ENCODE measurements around the gene MACROD1.
A peak's percentile ranks its signal among the peaks of the same experiment; 100 is the strongest.

MACROD1 gene

DNA sequence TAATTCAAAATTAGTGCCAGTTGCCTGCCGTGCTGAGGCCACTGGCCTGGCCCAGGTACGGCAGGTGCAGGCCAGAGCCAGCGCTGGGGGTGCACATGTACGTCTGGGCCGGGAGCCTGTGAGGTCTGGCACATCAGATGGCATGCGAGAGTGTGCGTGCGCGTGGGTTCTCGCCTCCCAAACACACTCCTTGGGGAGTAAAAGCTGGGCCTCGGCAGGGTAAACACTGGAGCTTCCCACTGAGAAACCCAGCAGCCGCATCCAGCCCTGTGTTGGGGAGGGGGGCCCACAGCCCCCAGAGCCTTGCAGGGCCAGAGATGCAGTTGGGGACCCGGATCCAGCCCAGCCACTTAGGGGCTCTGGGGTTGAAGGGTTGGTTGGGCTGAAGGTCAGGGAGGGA, 92.4 kb downstream of the MACROD1 start:
- DNase-seq (ENCODE audit: low spot score), result no peak

DNA sequence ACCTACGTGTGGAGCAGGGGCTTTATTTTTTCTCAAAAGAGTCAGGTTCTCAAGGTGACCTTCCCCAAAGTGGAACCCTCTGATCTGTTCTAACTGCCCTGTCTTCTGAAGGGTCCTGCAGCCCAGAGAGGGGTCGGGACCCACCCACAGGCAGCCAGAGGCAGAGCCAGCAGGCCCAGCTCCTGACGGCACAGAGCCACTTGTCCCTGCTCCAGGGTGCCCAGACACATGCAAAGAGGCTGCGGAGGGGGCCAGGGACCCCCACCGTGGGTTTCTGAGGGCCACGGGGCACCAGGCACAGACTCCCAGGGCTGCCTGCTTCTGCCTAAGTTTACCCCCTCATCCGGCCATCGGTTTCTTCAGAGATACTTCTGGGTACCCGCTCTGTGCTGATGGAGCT, 93.0 kb downstream of the MACROD1 start:
- no peak for DNase-seq (ENCODE audit: low spot score)

DNA sequence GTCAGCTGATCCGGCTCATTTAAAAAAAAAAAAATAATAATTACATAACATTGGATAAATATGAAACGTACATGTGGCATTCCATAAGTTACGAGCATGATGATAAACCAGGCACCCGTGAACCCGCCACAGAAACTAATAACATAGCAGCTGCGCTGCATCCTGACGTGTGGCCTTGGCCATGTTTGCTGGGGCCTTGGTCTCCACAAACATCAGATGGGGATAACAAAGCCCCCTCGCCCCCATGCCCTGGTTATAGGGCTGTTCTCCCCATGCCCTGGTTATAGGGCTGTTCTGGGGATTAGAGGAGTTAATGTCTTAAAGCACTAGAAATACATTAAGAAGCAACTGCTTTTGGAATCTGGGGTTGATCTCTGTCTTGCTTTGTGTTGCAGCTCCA, 93.5 kb downstream of the MACROD1 start:
- no peak for DNase-seq (ENCODE audit: low spot score)

DNA sequence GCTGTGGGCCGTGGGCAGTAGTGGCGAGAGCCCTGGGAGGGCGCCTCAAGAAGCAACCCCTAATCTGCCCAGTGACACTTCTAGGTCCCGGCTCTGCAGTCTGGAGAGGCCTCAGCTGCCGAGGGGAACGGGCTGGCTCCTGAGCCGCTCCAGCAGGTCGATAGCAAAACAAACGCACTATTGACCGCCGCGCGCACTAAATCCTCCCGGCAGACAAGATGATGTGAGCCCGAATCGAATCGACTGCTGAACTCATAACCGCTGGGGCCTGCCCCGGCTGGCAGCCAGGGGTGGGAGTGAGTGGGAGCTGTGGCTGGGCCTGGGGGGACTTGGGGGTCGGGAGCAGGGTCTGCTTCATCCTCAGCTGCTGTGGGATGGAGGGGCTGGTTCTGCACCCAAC, 94.1 kb downstream of the MACROD1 start:
- DNase-seq (ENCODE audit: low spot score), result no peak

DNA sequence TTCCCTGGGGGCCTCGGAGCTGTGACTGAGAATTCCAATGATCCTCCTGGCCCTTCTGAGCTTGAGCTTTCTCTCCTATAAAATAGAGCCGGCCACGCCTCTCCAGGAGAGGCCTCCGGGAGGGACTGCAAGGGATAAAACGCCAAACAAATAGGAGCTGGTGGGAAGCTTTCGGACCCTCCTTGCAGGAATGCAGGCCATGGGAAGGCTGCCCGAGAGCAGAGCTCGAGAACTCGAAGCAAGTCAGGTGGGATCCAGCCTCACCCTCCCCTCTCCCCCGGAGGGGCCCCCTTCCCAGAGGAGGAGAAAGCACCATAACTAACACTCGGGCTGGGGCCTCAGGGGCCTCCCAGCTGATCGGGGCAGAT, 95.6 kb downstream of the MACROD1 start:
- DNase-seq (ENCODE audit: low spot score), result no peak

DNA sequence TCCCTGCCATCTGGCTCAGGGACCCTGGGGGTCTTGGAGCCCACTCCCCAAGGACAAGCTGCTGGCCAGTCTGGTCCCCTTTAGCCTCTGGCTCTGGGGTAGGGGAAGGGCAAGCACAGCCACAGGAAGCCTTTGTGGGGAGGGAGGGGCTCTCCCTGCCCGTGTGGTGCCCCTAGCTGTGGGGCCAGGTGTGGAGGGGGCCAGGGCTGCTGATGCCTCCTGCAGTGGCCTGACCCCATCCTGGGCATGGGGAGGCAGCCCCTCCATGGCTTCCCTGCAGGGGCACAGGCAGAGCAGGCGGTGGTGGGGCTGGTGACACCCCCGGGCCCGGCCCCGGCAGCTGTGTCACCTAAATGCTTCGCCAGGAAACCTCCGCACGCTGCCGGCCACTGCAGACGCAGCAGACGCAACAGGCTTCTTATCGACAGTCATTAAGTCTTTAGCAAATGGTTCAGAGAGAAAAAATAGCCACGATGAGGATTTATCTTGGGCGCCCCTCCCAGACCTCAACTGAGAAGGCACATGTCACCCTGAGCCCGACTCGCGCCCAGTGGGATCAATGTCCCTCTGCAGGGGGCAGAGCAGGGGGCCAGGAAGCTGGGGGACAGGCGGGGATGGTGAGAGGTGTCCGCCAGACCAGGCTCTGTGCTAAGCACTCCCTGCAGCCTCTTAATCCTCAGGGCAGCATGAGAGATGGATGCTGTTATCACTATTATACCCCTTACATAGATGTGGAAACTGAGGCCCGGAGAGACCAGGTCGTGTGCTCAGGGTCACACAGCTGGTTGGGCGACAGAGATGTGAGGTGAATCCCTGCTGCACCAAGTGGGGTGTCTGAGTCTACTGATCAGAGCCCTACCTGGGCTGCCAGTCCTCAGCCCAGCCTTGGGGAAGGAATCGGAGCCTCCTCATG, 96.3 kb downstream of the MACROD1 start:
- no peak for DNase-seq (ENCODE audit: low spot score)

DNA sequence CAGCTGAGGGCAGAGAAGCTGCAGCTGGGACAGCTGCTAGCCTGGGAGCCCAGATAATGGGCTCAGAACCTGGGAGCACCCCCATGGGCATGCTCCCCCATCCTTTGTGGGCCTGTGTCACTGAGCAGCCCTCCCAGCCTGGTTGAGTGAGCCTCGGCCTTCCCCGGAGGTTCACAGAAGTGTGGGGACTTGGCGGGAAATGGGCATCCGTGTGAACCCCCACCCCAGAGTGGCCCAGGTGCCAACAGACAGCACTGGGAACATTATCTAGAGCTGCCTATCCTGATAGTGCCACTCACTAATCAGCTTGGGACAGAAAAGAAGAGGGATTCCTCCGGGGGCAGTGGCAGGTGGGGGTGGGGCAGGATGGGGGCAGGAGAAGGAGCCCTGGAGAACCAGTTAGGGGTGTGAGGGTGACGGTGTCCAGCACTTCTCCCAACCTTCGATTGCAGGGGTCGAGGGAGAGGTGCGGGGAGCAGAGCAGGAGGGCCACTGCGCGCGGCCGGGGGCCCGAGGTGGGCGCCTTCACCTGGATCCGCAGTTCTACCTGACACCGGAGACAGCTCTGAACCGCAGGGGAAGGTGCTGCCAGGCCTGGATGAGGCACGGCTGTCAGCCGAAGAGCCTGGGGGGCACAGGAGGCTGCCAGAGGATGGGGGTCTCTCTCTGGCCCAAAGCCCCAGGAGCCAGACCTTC, 97.1 kb downstream of the MACROD1 start:
- DNase-seq (ENCODE audit: low spot score), result no peak

DNA sequence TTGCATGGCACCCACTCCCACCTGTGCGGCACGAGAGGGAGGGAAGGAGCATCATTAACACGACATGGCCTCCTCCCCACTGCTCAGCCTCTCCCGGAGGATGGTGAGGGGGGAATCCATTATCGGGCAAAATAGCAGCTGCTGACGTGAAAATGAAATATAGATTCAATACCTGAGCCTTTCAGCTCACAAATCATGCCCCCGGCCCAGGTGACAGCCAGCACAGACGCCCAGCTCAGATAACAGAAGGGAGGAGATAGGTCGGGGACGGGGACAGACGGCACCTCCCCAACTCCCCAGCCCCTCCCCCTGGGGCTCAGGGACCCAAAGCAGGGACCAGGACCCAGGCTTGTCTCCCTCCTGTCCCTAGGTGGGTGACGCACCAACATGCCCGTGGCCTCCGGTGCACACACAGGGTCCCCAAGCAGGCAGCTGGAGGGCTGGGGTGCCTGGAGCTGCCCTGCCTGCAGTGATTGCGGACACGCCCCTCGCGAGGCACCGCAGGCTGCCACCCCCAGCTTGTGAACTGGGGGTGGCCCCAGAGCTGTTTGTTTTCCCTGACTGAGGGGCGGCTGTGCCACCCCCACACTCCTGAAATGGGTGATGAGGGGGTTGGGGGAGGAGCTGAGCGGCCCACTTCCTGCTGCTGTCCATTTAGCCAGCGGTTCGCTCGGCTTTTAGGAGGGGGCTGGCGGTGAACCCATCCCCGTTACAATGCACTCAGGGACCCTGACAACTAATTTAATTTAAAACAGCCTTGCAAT, 98.5 kb downstream of the MACROD1 start:
- DNase-seq (ENCODE audit: low spot score), result no peak

DNA sequence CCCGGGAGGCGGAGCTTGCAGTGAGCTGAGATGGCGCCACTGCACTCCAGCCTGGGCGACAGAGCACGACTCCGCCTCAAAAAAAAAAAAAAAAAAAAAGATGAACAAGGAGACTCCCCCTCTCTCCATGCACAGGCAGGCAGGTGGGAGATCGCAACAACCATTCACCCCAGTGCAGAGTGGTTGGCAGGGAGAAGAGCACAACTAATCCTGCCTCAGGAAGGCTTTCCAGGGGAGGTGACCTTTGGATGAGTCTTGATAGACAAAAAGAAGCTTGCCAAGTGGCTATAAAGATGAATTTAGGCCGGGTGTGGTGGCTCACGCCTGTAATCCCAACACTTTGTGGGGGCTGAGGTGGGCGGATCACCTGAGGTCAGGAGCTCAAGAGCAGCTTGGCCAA, 100.2 kb downstream of the MACROD1 start:
- no peak for DNase-seq (ENCODE audit: low spot score)

DNA sequence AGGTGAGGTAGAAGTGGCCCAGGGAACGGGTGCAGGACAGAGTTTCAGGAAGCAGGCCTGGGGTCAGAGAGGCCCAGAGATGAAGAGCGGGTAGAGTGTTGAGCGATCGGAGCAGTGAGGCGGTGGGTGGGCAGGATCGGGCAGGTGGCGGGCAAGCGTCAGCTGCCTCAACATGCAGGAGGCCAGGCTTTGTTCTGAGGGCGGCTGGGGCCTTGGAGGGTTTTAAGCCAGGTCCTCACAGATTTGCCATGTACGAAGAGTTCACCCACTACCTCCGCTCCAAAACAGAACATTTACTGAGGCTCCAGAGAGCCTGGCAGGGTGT, 100.8 kb downstream of the MACROD1 start:
- DNase-seq (ENCODE audit: low spot score), result no peak

DNA sequence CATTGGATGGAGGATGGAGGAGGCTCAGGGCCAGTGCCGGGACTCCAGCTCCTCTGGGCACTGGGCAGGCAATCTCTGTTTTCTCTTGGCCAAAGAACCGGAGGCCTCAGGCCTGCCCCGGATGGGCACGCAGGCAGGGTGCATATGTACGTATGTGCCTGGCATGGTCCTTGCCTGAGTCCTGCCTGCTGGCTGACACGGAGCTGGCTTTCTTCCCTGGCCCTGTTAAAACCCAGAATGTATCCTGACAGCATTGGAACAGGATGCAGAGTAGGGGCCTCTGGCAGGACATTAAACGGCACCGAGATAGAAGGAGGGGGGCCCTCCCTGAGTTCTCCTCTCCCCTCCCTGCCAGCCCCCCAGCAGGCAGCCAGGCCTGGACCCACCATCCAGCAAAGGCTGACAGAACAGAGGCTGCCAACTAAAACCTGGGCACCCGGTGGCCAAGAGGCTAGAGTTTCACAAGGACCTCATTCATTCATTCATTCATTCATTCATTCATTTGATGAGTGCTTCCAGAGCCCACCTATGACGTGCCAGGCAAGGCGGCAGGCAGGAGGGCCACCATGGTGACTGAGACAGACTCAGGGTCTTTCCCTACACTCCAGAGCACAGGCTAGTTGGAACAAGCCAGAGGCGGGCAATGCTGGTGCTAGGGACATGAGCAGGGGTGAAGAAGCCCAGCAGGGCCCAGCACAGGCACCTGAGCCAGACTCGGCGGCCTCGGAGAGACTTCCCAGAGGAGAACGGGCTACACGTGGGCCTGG, 101.4 kb downstream of the MACROD1 start:
- no peak for DNase-seq (ENCODE audit: low spot score)

DNA sequence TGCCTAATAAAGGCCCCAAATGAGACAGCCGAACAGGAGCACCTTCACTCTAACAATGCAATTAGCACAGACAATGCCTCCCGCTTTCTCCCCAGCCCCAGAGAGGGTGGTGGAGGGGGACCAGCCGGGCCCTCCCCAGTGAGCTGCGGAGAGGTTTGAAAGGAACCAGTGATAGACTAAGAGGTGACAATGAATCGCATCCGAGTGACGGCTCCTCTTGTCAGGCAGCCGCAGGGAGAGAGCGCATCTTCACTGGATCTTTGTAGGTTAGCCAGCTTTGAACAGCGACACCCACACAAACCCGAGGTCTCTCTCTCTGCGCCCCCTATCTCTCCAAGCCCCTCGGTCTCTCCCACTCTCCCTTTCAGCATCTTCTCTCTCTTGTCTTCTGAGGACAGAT, 102.1 kb downstream of the MACROD1 start:
- no peak for DNase-seq (ENCODE audit: low spot score)

DNA sequence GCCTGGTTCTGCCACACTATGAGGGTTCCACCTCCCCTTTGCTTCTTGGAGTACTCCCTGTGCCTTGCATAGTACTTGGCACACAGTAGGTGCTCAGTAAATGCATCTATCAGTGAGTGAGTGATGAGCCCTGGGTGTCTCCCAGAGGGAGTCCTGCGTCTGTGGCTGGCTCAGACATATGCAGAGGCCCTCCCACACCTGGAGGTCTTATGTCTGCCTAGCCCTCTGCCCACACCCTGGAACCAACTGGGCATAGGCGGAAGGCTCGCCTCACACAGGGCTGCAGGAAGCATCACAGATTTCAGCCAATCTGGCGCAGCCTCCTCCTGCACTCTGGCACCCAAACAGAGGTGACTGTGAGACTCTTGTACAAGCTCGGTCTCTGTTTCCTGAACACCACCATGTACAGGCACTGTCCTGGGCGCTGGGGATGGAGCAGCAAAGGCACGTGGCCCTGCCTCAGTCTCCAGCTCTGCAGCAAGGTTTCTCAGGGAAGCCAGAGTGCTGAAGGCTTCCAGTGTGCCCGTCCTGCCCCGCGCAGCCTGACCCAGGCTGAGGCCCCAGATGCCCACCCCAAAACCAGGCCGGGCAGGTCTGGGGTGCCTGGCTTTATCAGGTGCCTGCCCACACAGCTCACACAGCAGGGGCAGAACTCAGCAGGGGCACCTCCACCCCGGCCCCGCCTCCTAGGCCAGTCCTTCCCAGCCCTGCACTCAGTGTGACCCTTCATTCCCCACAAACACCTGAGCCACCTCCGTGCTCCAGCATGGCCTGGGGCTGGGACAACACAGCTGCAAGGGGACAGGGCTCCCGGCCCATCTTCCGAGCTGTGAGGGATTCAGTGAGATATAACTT, 103.5 kb downstream of the MACROD1 start:
- DNase-seq (ENCODE audit: low spot score), result no peak

DNA sequence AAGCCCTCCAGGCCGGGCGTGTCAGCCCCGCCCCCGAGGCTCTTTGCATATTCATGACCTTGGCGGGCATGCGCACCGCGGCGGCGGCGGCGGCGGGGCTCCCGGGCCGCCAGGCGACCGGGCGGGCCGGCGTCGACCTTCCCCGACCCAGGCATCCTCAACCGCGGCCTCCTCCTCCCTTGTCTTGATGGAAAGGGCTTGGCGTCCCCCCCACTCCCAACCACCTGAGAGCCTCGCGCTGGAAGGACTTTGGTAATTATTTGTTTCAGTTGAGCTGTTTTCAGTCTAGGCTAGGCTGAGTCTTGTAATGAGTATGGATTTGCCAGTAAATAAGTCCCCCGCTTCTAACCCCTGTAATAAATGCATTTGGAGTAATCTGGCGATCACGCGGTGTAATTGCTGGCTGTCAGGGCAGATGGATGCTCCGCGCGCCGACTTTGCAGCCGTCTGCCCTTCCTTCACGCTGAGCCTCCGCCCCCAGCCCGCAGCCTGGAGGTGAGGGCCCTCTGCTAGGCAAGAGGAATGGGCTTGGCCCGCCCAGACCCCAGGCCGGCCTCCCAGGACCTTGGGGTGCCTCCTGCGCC, 105.0 kb downstream of the MACROD1 start:
- DNase-seq (ENCODE audit: low spot score), result peak; percentile 21

DNA sequence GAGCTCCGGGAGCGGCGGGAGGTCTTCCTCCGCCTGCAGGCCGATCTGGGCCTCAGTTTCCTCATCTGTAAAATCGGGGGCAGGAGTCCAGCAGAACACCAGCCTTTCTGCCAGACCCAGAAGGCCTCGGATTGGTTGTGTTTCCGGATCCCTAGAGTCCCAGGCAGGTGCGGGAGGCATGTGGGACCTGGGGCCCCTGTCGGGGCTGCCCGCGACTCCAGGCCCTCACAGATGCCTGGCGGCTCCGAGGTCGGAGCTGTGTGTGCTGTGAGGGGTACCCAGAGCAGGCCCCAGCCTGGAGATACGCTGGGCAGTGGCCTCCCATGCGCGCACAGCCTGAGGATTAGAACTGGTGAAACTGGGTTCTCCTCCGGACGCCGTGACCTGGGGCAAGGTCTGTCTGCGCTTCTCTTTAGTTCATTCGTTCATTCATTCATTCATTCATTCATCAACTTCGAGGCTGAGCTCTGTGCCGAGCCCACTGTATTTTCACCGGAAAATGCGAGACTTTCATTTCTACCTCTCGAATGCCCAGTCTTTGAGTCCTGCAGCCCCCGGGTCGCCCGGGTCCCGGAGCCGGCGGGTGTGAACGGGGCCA, 105.6 kb downstream of the MACROD1 start:
- no peak for DNase-seq (ENCODE audit: low spot score)

DNA sequence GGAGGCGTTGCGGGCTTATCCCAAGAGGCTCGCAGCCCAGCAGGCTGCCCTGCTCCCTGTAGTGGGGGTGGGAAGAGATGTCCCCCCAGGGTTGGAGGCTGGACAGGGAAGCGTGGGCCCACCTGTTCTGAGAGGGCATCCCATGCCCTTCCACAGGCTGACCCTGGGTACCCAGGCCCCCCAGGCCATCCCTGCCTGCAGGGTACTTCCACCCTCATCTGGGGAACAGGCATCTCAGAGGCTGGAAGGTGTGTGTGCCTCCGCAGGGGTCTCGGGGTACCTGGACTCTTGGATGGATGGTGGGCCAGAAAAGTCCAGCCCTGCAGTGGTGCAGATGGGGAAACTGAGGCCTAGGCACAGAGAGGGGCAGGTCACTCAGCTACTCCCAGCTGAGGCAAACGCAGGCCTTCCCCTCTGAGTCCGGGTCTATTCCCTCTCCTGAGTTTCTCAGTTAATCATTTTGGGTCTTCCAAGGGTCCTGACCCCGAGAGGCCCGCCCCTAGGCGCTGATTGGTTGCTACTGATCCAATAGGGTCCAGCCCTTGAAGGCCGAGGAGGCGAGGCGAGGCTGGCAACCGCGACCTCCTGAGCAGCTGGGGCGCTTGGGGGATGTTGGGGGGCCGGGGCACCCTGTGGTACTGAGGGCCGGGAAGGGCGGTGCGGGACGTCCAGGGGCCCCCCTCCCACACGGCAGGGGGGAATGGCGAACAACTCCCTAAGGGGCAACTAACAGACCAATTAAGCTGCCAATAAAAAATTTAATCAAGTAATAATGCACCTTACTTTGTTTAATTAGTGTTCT, 106.4 kb downstream of the MACROD1 start:
- no peak for DNase-seq (ENCODE audit: low spot score)

DNA sequence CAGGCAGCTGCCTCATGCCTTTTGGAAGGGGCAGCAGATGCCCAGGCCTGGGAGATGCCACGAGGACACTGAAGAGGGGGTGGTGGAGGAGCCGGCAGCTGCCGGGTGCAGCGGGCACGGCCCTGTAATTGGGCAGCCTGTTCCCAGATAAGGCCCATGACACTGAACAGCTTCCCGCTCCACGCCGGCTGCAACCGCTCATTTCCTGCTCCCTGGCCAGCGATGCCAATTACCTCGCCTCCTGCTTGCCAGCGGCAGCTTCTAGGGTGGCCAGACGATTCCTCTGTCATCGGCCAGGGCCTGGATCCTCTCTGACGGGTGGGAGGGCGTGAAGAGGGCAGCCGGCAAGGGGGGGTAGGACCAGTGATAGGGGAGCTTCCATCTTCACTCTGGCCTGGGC, 107.4 kb downstream of the MACROD1 start:
- no peak for DNase-seq (ENCODE audit: low spot score)

DNA sequence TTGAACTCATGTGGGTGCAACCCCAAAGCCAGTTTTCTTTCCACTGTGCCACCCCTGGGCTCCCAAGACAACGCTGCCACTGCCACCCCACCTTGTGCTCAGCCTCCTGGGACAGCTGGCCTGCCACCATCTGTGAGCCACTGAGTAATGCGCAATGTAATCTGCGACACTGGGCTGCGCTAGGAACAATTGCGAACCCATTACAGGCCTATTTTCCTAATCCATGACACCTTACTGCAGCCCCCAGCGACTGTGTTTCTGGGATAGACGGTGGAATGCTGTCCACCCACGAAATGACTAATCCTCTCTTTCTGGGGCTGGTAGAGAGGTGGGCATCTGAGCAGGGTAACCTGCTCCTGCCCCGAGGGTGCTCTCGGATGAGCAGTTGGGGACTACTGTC, 108.0 kb downstream of the MACROD1 start:
- no peak for DNase-seq (ENCODE audit: low spot score)

DNA sequence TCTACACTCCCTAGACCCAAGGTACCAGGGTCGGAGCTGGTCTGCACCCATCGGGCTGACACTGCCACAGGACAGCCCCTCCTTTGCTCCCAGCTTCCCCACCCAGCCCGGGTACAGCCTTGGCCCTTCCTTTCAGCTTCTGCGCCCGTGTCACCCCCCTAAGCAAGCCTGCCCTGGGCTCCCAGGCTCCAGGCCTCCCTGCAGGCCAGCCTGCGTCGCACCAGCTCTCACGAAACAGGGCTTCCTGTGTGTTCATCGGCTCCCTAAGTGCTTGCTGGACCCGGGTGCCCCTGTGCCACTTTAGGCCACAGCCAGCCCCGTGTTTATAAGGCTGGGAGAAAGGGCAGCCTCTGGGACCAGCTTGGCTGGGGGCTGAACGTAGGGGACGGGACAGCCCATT, 109.1 kb downstream of the MACROD1 start:
- no peak for DNase-seq (ENCODE audit: low spot score)
